Activated CD4-positive, alpha-beta T cell treated with anti-CD3 and anti-CD28 coated beads for 36 hours (primary cell): Measurements from ENCODE around the gene CRYGB. TPM values are rescaled to one million over a fixed set of nuclear protein-coding genes. Genes with fewer than 3 reads are reported as not detected.
A peak's percentile ranks its signal among the peaks of the same experiment; 100 is the strongest.
"Not testable (repeated sequence)": the region's sequence is repeated elsewhere in the genome, so short reads cannot be mapped to it uniquely, and the experiment has no call there.

Experiments used
- ATAC-seq: fragments of 200-7000 bp; cut with Tn5 transposase; one replicate; pipeline ENCODE4 v1.10.0; 2021; ENCODE audit warnings: mild to moderate bottlenecking, moderate library complexity
- CTCF ChIA-PET: fragments of 350-600 bp; sonication (Branson Sonifier 250); formaldehyde crosslinking; loops from one replicate; lab custom pipeline; 2021; ENCODE audit warnings: antibody characterized with exemption; lab: Charles Lee
- POLR2A ChIA-PET: fragments of 350-600 bp; sonication (Branson Sonifier 250); formaldehyde crosslinking; loops from one replicate; lab custom pipeline; 2021; ENCODE audit warnings: antibody characterized with exemption, inconsistent platforms; lab: Charles Lee
- DNase-seq: peaks from one replicate; pipeline ENCODE4 v3.0.0-alpha.2; 2020
- H3K27ac Mint-ChIP-seq: one replicate; pipeline ENCODE4 v1.8.0; 2021; ENCODE audit warnings: mixed read lengths
- H3K27me3 Mint-ChIP-seq: one replicate; pipeline ENCODE4 v1.8.0; 2021; ENCODE audit warnings: mixed read lengths
- H3K36me3 Mint-ChIP-seq: one replicate; pipeline ENCODE4 v1.8.0; 2021; ENCODE audit warnings: low read depth, mixed read lengths
- H3K4me1 Mint-ChIP-seq: one replicate; pipeline ENCODE4 v1.8.0; 2021; ENCODE audit warnings: mixed read lengths
- H3K4me3 Mint-ChIP-seq: one replicate; pipeline ENCODE4 v1.8.0; 2021; ENCODE audit warnings: mild to moderate bottlenecking, moderate library complexity, mixed read lengths
- H3K9me3 Mint-ChIP-seq: one replicate; pipeline ENCODE4 v1.8.0; 2021; ENCODE audit warnings: low read depth, mixed read lengths
- intact Hi-C, 2 experiments: fragments of 100-400 bp; cut with DNase I in 1 of 2; cut with micrococcal nuclease in 1 of 2; formaldehyde crosslinking; loops; one replicate each; pipeline versions ENCODE4 v1.14.2 to v1.15.1; 2022 to 2024; cut with DNase I, micrococcal nuclease
- total RNA-seq, 2 experiments: library from RNA; stranded (reverse); gene quantifications; one replicate each; pipeline ENCODE4 v1.2.3, GENCODE V29; 2021

CRYGB gene
- total RNA-seq, 2 experiments from 2014 or later: not detected

- Mint-ChIP-seq H3K27me3 (no peaks in the 10 kb centered on the region), H3K4me1 (peaks cover 25% of the 10 kb centered on the region), H3K9me3 (no peaks in the 10 kb centered on the region), H3K4me3 (no peak overlapping the region), H3K36me3 (no peaks in the 10 kb centered on the region), H3K27ac (no peak overlapping the region)
- ChIA-PET CTCF (interaction anchor here (0.6 to 1.4 kb wide), 2 partner anchors 9 to 777 kb away, joined by 4 read pairs; no protein-coding TSS in a partner anchor), POLR2A (interaction anchor here (0.7 kb wide), 1 partner anchor 18 kb away, joined by 5 read pairs; no protein-coding TSS in a partner anchor)
- ATAC-seq: peak; percentile 35
- no peak for DNase-seq
- intact Hi-C loops: loop anchor here (2.0 kb wide), 1 partner anchor 153 kb away; the partner anchor contains the start of gene IDH1 (in 2 of the 2)
Observed at GRCh38 chr2:208101716-208102631, 44.0 kb downstream of the CRYGB start.

- Mint-ChIP-seq H3K4me1 (peaks cover 25% of the 10 kb centered on the region), H3K27me3 (no peaks in the 10 kb centered on the region), H3K36me3 (no peaks in the 10 kb centered on the region), H3K4me3 (peak overlapping the region; percentile 24), H3K9me3 (no peaks in the 10 kb centered on the region), H3K27ac (no peak overlapping the region)
- ChIA-PET POLR2A (no interaction called here), CTCF (no interaction called here)
- intact Hi-C loops: loop anchor here (2.0 kb wide), 1 partner anchor 155 kb away; the partner anchor contains the start of gene IDH1 (in 2 of the 2)
- DNase-seq (no peak), ATAC-seq (peak; percentile 44)
Observed at GRCh38 chr2:208099682-208100470, 46.1 kb downstream of the CRYGB start.

GRCh38 chr2:208098701-208099100 is 47.3 kb downstream of the CRYGB start:
- H3K27me3 Mint-ChIP-seq, intact Hi-C loops, H3K36me3 Mint-ChIP-seq, DNase-seq, H3K27ac Mint-ChIP-seq, H3K9me3 Mint-ChIP-seq, ATAC-seq, POLR2A ChIA-PET, H3K4me3 Mint-ChIP-seq: not testable (repeated sequence)
- CTCF ChIA-PET: interaction anchor here (0.6 kb wide), 2 partner anchors 124 to 319 kb away, joined by 3 to 4 read pairs; no protein-coding TSS in a partner anchor
- H3K4me1 Mint-ChIP-seq: peaks cover 25% of the 10 kb centered on the region

DNA sequence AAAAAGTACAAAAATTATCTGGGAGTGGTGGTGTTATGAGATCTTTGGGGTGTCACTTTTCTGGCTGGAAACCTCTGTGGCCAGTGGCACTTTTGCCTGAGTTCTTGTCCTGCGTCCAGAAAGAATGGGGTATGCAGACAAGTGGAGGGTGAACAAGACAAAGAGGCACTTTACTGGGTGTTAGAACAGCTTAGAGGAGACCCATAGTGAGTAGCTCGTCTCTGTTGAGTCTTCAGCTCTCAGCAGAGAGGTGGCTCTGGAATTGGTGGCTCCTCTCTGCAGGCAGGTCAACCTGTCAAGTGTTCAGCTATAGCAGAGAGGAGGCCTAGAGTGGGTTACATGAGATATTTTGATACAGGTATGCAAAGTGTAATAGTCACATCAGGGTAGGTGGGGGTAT is 47.7 kb downstream of the CRYGB start:
- ChIA-PET CTCF (interaction anchor here (0.6 kb wide), 1 partner anchor 123 kb away, joined by 3 read pairs; no protein-coding TSS in a partner anchor), POLR2A (no interaction called here)
- H3K36me3 Mint-ChIP-seq: no peaks in the 10 kb centered on the region
- no peaks in the 10 kb centered on the region for H3K27me3 Mint-ChIP-seq
- no peak overlapping the region for H3K27ac Mint-ChIP-seq
- intact Hi-C loops: no loop called here
- no peak for DNase-seq
- no peak overlapping the region for H3K4me3 Mint-ChIP-seq
- no peaks in the 10 kb centered on the region for H3K9me3 Mint-ChIP-seq
- ATAC-seq: no peak
- peaks cover 25% of the 10 kb centered on the region for H3K4me1 Mint-ChIP-seq

GRCh38 chr2:208097801-208098200 is 48.2 kb downstream of the CRYGB start:
- POLR2A ChIA-PET: no interaction called here
- H3K27me3 Mint-ChIP-seq: no peaks in the 10 kb centered on the region
- intact Hi-C loops: no loop called here
- no peak overlapping the region for H3K4me3 Mint-ChIP-seq
- H3K9me3 Mint-ChIP-seq: no peaks in the 10 kb centered on the region
- no peak for ATAC-seq
- CTCF ChIA-PET: interaction anchor here (0.6 kb wide), 1 partner anchor 26 kb away, joined by 3 read pairs; no protein-coding TSS in a partner anchor
- no peaks in the 10 kb centered on the region for H3K36me3 Mint-ChIP-seq
- H3K27ac Mint-ChIP-seq: no peak overlapping the region
- DNase-seq: no peak
- H3K4me1 Mint-ChIP-seq: peaks cover 25% of the 10 kb centered on the region

- no peaks in the 10 kb centered on the region for H3K27me3 Mint-ChIP-seq
- CTCF ChIA-PET: interaction anchor here (0.6 kb wide), 1 partner anchor 25 kb away, joined by 3 read pairs; no protein-coding TSS in a partner anchor
- intact Hi-C loops: no loop called here
- no peaks in the 10 kb centered on the region for H3K9me3 Mint-ChIP-seq
- no peak overlapping the region for H3K27ac Mint-ChIP-seq
- POLR2A ChIA-PET: no interaction called here
- no peak overlapping the region for H3K4me3 Mint-ChIP-seq
- DNase-seq: no peak
- H3K36me3 Mint-ChIP-seq: no peaks in the 10 kb centered on the region
- peaks cover 24% of the 10 kb centered on the region for H3K4me1 Mint-ChIP-seq
- ATAC-seq: no peak
Observed at GRCh38 chr2:208097313-208097712, 48.6 kb downstream of the CRYGB start.

DNA sequence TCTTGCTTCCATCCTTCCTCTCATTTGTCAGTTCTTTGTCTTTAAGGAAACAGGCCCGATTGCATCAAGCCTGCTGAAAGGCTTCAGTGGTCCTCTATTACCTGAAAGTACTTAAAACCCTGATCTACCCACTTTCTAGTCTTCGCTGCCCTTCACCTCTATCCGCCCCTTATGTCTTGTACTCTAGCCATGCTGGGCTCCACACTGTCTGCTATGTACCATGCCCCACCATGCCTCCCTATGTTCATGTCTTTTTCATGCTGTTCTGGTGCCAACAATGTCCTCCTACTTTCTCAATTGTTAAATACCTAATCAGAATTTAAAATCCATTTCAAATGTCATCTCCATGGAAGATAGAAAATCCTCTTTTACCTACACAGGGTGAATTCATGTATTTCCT is 49.9 kb downstream of the CRYGB start:
- DNase-seq (no peak), ATAC-seq (no peak)
- H3K27me3 Mint-ChIP-seq: no peaks in the 10 kb centered on the region
- no peaks in the 10 kb centered on the region for H3K36me3 Mint-ChIP-seq
- no peak overlapping the region for H3K27ac Mint-ChIP-seq
- POLR2A ChIA-PET: no interaction called here
- CTCF ChIA-PET: no interaction called here
- intact Hi-C loops: no loop called here
- no peaks in the 10 kb centered on the region for H3K9me3 Mint-ChIP-seq
- H3K4me1 Mint-ChIP-seq: peaks cover 13% of the 10 kb centered on the region
- no peak overlapping the region for H3K4me3 Mint-ChIP-seq

- DNase-seq (no peak), ATAC-seq (no peak)
- Mint-ChIP-seq H3K27me3 (no peaks in the 10 kb centered on the region), H3K9me3 (peaks cover 4% of the 10 kb centered on the region), H3K4me1 (no peaks in the 10 kb centered on the region), H3K36me3 (no peaks in the 10 kb centered on the region), H3K4me3 (no peak overlapping the region), H3K27ac (no peak overlapping the region)
- intact Hi-C loops: no loop called here
- ChIA-PET POLR2A (no interaction called here), CTCF (interaction anchor here (0.6 to 1.1 kb wide), 4 partner anchors 8 to 764 kb away, joined by 3 to 4 read pairs (median 4); no protein-coding TSS in a partner anchor)
Observed at GRCh38 chr2:208093128-208093527, 52.8 kb downstream of the CRYGB start.

Other genes starting within 250 kb of the CRYGB start
- gene PLEKHM3, start 120.6 kb downstream of the CRYGB start, total RNA-seq: 1 to 10 TPM; 4.5 to 5.2 TPM
- not detected for gene CRYGD, start 21.6 kb downstream of the CRYGB start, total RNA-seq
- gene CRYGC, start 16.3 kb downstream of the CRYGB start, total RNA-seq: not detected
- gene CRYGA, start 17.4 kb upstream of the CRYGB start, total RNA-seq: not detected
- not detected for gene C2orf80, start 43.9 kb upstream of the CRYGB start, total RNA-seq
- 10 to 100 TPM; 21.1 to 23.7 TPM for gene IDH1, start 108.9 kb upstream of the CRYGB start, total RNA-seq
- 10 to 100 TPM; 19.3 to 21.5 TPM for gene PIKFYVE, start 120.1 kb upstream of the CRYGB start, total RNA-seq